Trophoblast cell (in vitro differentiated cells and primary cell): Measurements from ENCODE around the gene MLXIPL.
A peak's percentile ranks its signal among the peaks of the same experiment; 100 is the strongest.

Experiments used
- DNase-seq, 2 donors: peaks; one replicate each; pipeline ENCODE4 v3.0.0-alpha.2; 2016
- H2AFZ ChIP-seq: 2 replicates; pipeline ENCODE4 v1.6.1; 2013; ENCODE audit warnings: low read length, moderate library complexity, mild to moderate bottlenecking; ENCODE audit not compliant: insufficient read depth, poor library complexity
- H2AK5ac ChIP-seq: 2 replicates; pipeline ENCODE4 v1.6.1; 2013; ENCODE audit warnings: mild to moderate bottlenecking, low read length
- H2BK120ac ChIP-seq: 2 replicates; pipeline ENCODE4 v1.6.1; 2013; ENCODE audit warnings: low read length, mild to moderate bottlenecking, moderate library complexity; ENCODE audit not compliant: insufficient read depth, poor library complexity
- H2BK12ac ChIP-seq: 2 replicates; pipeline ENCODE4 v1.6.1; 2013; ENCODE audit warnings: mild to moderate bottlenecking, low read length, moderate library complexity
- H2BK5ac ChIP-seq: 2 replicates; pipeline ENCODE4 v1.6.1; 2013; ENCODE audit warnings: low read length, low read depth, moderate library complexity, mild to moderate bottlenecking; ENCODE audit not compliant: poor library complexity
- H3K14ac ChIP-seq: 2 replicates; pipeline ENCODE4 v1.6.1; 2013; ENCODE audit warnings: mild to moderate bottlenecking, low read length
- H3K18ac ChIP-seq: 2 replicates; pipeline ENCODE4 v1.6.1; 2013; ENCODE audit warnings: mild to moderate bottlenecking, low read length
- H3K23ac ChIP-seq: 2 replicates; pipeline ENCODE4 v1.6.1; 2013; ENCODE audit warnings: low read length
- H3K27ac ChIP-seq: 2 replicates; pipeline ENCODE4 v1.5.1; 2013; ENCODE audit warnings: low read depth, mild to moderate bottlenecking, inconsistent platforms, low read length, moderate library complexity
- H3K27me3 ChIP-seq: 2 replicates; pipeline ENCODE4 v1.6.1; 2013; ENCODE audit warnings: inconsistent platforms, mild to moderate bottlenecking, low read length, moderate library complexity; ENCODE audit not compliant: insufficient read depth
- H3K36me3 ChIP-seq, 2 experiments: 1 replicate in 1 of 2; 2 replicates in 1 of 2; pipeline ENCODE4 v1.6.1; 2013; ENCODE audit warnings: low read length in 2 of 2, mild to moderate bottlenecking in 2 of 2, moderate library complexity in 1 of 2; ENCODE audit not compliant: insufficient read depth in 2 of 2, control insufficient read depth in 1 of 2
- H3K4ac ChIP-seq: 2 replicates; pipeline ENCODE4 v1.6.1; 2013; ENCODE audit warnings: low read depth, mild to moderate bottlenecking, low read length, moderate library complexity
- H3K4me1 ChIP-seq, 2 experiments: 1 replicate in 1 of 2; 2 replicates in 1 of 2; pipeline ENCODE4 v1.6.1; 2013; ENCODE audit warnings: low read length in 2 of 2, mild to moderate bottlenecking in 2 of 2, moderate library complexity in 1 of 2; ENCODE audit not compliant: insufficient read depth in 2 of 2, control insufficient read depth in 1 of 2
- H3K4me2 ChIP-seq: 2 replicates; pipeline ENCODE4 v1.6.1; 2013; ENCODE audit warnings: inconsistent platforms, mild to moderate bottlenecking, low read length, moderate library complexity
- H3K4me3 ChIP-seq: 2 replicates; pipeline ENCODE4 v1.5.1; 2013; ENCODE audit warnings: mild to moderate bottlenecking, low read depth, low read length, inconsistent platforms
- H3K79me1 ChIP-seq: one replicate; pipeline ENCODE4 v1.6.1; 2013; ENCODE audit warnings: low read length
- H3K79me2 ChIP-seq: 2 replicates; pipeline ENCODE4 v1.6.1; 2013; ENCODE audit warnings: low read length, mild to moderate bottlenecking; ENCODE audit not compliant: control insufficient read depth, insufficient read depth, poor library complexity
- H3K9ac ChIP-seq: 2 replicates; pipeline ENCODE4 v1.6.1; 2013; ENCODE audit warnings: mild to moderate bottlenecking, low read length
- H3K9me3 ChIP-seq: 2 replicates; pipeline ENCODE4 v1.6.1; 2013; ENCODE audit warnings: low read depth, mild to moderate bottlenecking, control low read depth, inconsistent platforms, low read length; ENCODE audit not compliant: insufficient read depth
- H4K12ac ChIP-seq: 2 replicates; pipeline ENCODE4 v1.6.1; 2013; ENCODE audit warnings: low read depth, mild to moderate bottlenecking, low read length, moderate library complexity
- H4K8ac ChIP-seq: 2 replicates; pipeline ENCODE4 v1.6.1; 2013; ENCODE audit warnings: low read depth, mild to moderate bottlenecking, low read length, moderate library complexity
- H4K91ac ChIP-seq: one replicate; pipeline ENCODE4 v1.6.1; 2013; ENCODE audit warnings: low read depth, mild to moderate bottlenecking, low read length, moderate library complexity
- WGBS: extraction: QIAGEN DNeasy Blood & Tissue Kit; methylation state at CpG from one replicate; pipeline ENCODE4 v1.1.7; 2013; ENCODE audit warnings: missing lambda C conversion rate; ENCODE audit not compliant: insufficient read length, insufficient coverage; ENCODE audit errors: extremely low coverage; 5-methylcytosine and 5-hydroxymethylcytosine counted together

Gene MLXIPL

GRCh38 chr7:73669858-73670385, 45.6 kb upstream of the MLXIPL start:
- no peak overlapping the region for H3K9ac ChIP-seq
- no peak overlapping the region for H3K4me2 ChIP-seq
- H4K91ac ChIP-seq: no peak overlapping the region
- H2BK120ac ChIP-seq: no peak overlapping the region
- no peak overlapping the region for H3K23ac ChIP-seq
- no peak overlapping the region for H3K4me3 ChIP-seq
- H2AFZ ChIP-seq: no peak overlapping the region
- H3K4me1 ChIP-seq: peaks cover 0 to 3% of the 10 kb centered on the region in 2 experiments
- H3K36me3 ChIP-seq: no peaks in the 10 kb centered on the region
- no peak overlapping the region for H3K4ac ChIP-seq
- no peak overlapping the region for H2AK5ac ChIP-seq
- H3K9me3 ChIP-seq: peaks cover 5% of the 10 kb centered on the region
- no peak overlapping the region for H3K14ac ChIP-seq
- no peaks in the 10 kb centered on the region for H3K79me1 ChIP-seq
- no peak overlapping the region for H4K12ac ChIP-seq
- WGBS: no CpG with 5 or more reads among the region's 12 CpGs
- no peak for DNase-seq
- no peaks in the 10 kb centered on the region for H3K27me3 ChIP-seq
- H3K27ac ChIP-seq: no peak overlapping the region
- H3K18ac ChIP-seq: no peak overlapping the region
- no peak overlapping the region for H2BK12ac ChIP-seq
- H3K79me2 ChIP-seq: no peaks in the 10 kb centered on the region
- no peak overlapping the region for H2BK5ac ChIP-seq
- no peak overlapping the region for H4K8ac ChIP-seq

DNA sequence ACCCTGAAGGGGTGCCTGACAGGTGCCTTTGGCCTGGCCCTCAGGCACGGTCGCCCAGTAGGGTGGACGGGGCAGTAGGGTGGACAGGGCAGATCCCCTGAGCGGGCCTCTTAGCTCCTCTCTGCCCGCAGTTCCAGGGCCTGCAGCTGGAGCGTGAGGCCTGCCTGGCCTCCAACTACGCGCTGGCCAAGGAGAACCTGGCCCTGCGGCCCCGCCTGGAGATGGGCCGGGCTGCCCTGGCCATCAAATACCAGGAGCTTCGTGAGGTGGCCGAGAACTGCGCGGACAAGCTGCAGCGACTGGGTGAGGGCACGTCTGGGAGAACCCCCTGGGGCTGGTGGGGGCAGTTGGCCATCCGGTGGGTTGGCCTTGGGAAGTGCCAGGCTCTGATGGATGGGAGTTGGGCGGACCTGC, 45.0 kb upstream of the MLXIPL start:
- no peak overlapping the region for H4K91ac ChIP-seq
- no peak for DNase-seq
- no peak overlapping the region for H3K4me2 ChIP-seq
- H3K14ac ChIP-seq: no peak overlapping the region
- H3K79me2 ChIP-seq: no peaks in the 10 kb centered on the region
- H3K4me1 ChIP-seq: peaks cover 0 to 3% of the 10 kb centered on the region in 2 experiments
- H4K12ac ChIP-seq: no peak overlapping the region
- H3K23ac ChIP-seq: no peak overlapping the region
- H2AFZ ChIP-seq: no peak overlapping the region
- H3K9ac ChIP-seq: no peak overlapping the region
- no CpG with 5 or more reads among the region's 19 CpGs for WGBS
- H3K4ac ChIP-seq: no peak overlapping the region
- no peaks in the 10 kb centered on the region for H3K36me3 ChIP-seq
- no peak overlapping the region for H3K18ac ChIP-seq
- H3K9me3 ChIP-seq: peaks cover 5% of the 10 kb centered on the region
- H2BK5ac ChIP-seq: no peak overlapping the region
- H3K27ac ChIP-seq: no peak overlapping the region
- H2AK5ac ChIP-seq: no peak overlapping the region
- no peaks in the 10 kb centered on the region for H3K79me1 ChIP-seq
- H2BK120ac ChIP-seq: no peak overlapping the region
- no peak overlapping the region for H4K8ac ChIP-seq
- H3K27me3 ChIP-seq: no peaks in the 10 kb centered on the region
- no peak overlapping the region for H2BK12ac ChIP-seq
- H3K4me3 ChIP-seq: no peak overlapping the region

- H3K9me3 ChIP-seq: peaks cover 5% of the 10 kb centered on the region
- no peak overlapping the region for H4K12ac ChIP-seq
- no peak overlapping the region for H3K4ac ChIP-seq
- DNase-seq: no peak
- H2AK5ac ChIP-seq: no peak overlapping the region
- H3K79me2 ChIP-seq: no peaks in the 10 kb centered on the region
- H3K23ac ChIP-seq: no peak overlapping the region
- H3K9ac ChIP-seq: no peak overlapping the region
- H2BK5ac ChIP-seq: no peak overlapping the region
- H3K27ac ChIP-seq: no peak overlapping the region
- H2BK12ac ChIP-seq: no peak overlapping the region
- no peaks in the 10 kb centered on the region for H3K27me3 ChIP-seq
- H2BK120ac ChIP-seq: no peak overlapping the region
- H3K14ac ChIP-seq: no peak overlapping the region
- no peaks in the 10 kb centered on the region for H3K36me3 ChIP-seq
- H3K79me1 ChIP-seq: no peaks in the 10 kb centered on the region
- no peak overlapping the region for H3K18ac ChIP-seq
- WGBS: no CpG with 5 or more reads among the region's 5 CpGs
- no peak overlapping the region for H3K4me2 ChIP-seq
- H3K4me1 ChIP-seq: peaks cover 0 to 3% of the 10 kb centered on the region in 2 experiments
- no peak overlapping the region for H4K91ac ChIP-seq
- no peak overlapping the region for H4K8ac ChIP-seq
- H3K4me3 ChIP-seq: no peak overlapping the region
- H2AFZ ChIP-seq: no peak overlapping the region
Observed at GRCh38 chr7:73668886-73669230, 44.5 kb upstream of the MLXIPL start.

DNA sequence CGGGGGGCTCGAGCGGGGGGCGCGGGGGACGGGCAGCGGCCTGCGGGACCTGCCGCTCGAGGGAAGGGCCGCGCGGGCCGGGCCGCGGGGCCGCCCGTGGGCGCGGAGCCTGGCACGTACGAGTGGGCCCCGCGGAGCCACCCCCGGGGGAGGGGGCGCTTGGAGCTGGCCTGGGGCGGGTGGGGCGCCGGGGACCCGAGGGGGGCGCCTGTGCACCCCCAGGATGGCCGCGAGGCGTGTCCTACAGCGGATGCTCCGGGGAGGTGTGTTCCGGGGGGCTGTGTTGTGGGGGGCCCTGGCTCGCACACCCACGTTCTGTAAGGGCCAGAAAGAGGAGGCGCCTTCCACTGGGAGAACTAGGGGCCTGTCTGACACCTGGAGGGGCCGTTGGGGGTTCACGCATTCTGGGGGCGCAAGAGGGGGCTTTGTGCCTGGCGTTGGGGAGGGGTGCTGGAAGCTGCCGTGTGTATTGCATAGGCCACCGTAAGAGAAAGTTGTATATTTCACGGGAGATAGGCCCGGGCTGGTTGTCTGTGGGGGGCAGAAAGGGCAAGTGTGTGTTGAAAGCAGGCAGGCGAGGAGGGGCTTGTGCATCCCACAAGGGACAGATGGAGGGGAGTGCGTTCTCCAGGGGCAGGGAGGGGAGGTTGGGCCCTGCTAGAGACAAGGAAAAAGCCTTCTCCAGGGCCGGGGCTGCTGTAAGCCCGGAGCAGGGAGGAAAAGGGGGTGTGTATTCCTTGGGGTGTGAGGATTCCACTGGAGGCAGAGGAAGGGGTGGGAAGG, 44.0 kb upstream of the MLXIPL start:
- DNase-seq: no peak

More for the DNA sequence above, 44.0 kb upstream of the MLXIPL start:
- H3K4me1 ChIP-seq: peaks cover 0 to 3% of the 10 kb centered on the region in 2 experiments
- peak overlapping the region; percentile 48 for H4K91ac ChIP-seq
- H3K27me3 ChIP-seq: no peaks in the 10 kb centered on the region
- no peak overlapping the region for H2BK5ac ChIP-seq
- no peaks in the 10 kb centered on the region for H3K79me1 ChIP-seq
- peak overlapping the region; percentile 89 for H3K4me2 ChIP-seq
- H3K9ac ChIP-seq: no peak overlapping the region
- peak overlapping the region; percentile 64 for H3K4me3 ChIP-seq
- peak overlapping the region; percentile 36 for H4K12ac ChIP-seq
- no peak overlapping the region for H2AK5ac ChIP-seq
- no peaks in the 10 kb centered on the region for H3K79me2 ChIP-seq
- no peak overlapping the region for H2BK12ac ChIP-seq
- H3K23ac ChIP-seq: no peak overlapping the region
- peak overlapping the region; percentile 61 for H3K14ac ChIP-seq
- H3K4ac ChIP-seq: no peak overlapping the region
- no peak overlapping the region for H2BK120ac ChIP-seq
- no peak overlapping the region for H3K27ac ChIP-seq
- no peaks in the 10 kb centered on the region for H3K36me3 ChIP-seq
- H3K18ac ChIP-seq: no peak overlapping the region
- peak overlapping the region; percentile 23 for H4K8ac ChIP-seq
- peaks cover 5% of the 10 kb centered on the region for H3K9me3 ChIP-seq
- WGBS: no CpG with 5 or more reads among the region's 52 CpGs
- peak overlapping the region; percentile 78 for H2AFZ ChIP-seq
